ENCODE measurements around the gene VMP1. TPM values are rescaled to one million over a fixed set of nuclear protein-coding genes. Genes with fewer than 3 reads are reported as not detected.
A peak's percentile ranks its signal among the peaks of the same experiment; 100 is the strongest.
"Not testable (repeated sequence)": the region's sequence is repeated elsewhere in the genome, so short reads cannot be mapped to it uniquely, and the experiment has no call there.

The VMP1 gene
- total RNA-seq, 1 experiment from 2014 or later = 306 TPM

- in situ Hi-C loops (cut with HindIII; ENCODE audit: low sequenced_read_pairs); DNase-seq (ENCODE audit: low spot score): not testable (repeated sequence)
Measured at GRCh38 chr17:59828819-59829216, 121.4 kb downstream of the VMP1 start.

DNA sequence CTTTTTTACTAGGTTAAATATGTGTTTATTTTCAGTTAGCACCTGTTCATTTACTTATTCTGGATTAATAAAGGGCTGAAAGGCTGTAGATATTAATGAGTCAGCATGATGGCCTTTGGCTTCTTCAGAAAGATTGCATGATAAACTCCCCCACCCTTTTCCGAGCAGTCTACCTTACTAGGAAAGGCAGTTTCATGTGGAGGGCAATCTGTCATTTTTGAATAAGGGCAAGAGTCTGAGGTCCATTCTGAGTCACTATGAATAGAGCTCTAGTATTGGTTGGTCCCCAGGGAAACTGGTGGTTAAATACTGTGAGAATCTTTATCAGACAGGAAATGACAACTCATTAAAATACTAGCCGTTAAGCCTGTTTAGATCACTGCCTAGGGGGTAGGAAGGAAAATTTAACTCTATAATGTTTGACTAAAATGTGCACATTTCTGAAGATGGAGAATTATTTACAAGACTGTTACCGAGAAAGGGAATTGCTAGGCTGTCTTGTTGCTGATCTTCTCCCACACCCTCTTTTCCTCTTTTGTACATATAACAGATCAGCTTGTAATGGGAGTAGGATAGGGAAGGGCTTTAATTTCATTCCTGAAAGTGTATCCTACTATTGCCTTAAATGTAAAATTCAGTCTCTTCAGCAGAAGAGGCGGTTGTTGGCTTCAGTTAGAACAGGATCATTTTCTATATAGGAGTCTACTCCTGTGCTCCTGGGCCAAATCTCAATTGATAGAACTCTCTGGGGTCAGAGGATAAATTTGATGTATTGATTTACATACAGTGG lies 122.0 kb downstream of the VMP1 start:
- DNase-seq (ENCODE audit: low spot score) = peak; percentile 74
- in situ Hi-C loops (cut with HindIII; ENCODE audit: low sequenced_read_pairs) = no loop called here

DNA sequence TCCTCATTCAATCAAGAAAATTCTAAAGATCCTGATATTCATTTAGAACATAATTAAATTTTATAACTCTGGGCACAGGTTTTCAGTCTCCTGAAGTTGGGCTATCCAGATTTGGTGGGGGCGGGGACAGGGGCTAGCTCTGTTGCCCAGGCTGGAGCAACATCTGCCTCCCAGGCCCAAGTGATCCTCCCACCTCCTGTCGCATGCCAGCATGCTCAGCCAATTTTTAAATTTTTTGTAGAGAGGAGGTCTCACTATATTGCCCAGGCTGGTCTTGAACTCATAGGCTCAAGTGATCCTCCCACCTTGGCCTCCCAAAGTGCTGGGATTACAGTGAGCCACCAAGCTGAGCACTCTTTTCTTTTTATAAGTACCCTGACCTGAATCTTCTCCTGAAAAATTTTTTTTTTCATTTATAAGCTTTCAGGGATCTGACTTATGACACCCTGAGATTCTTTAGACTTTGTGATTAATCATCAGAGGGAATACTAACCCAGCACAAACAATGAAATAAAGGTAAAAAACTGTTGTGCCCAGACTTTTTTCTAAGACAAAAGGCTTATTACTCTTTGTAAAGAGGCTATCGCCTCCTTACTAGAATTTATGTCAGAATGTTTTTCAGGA lies 122.7 kb downstream of the VMP1 start:
- no peak for DNase-seq (ENCODE audit: low spot score)
- in situ Hi-C loops (cut with HindIII; ENCODE audit: low sequenced_read_pairs) = no loop called here

GRCh38 chr17:59830846-59831486 lies 123.5 kb downstream of the VMP1 start:
- in situ Hi-C loops (cut with HindIII; ENCODE audit: low sequenced_read_pairs) = no loop called here
- DNase-seq (ENCODE audit: low spot score) = no peak

GRCh38 chr17:59832883-59833379 lies 125.5 kb downstream of the VMP1 start:
- in situ Hi-C loops (cut with HindIII; ENCODE audit: low sequenced_read_pairs) = no loop called here
- DNase-seq (ENCODE audit: low spot score) = peak; percentile 68

DNA sequence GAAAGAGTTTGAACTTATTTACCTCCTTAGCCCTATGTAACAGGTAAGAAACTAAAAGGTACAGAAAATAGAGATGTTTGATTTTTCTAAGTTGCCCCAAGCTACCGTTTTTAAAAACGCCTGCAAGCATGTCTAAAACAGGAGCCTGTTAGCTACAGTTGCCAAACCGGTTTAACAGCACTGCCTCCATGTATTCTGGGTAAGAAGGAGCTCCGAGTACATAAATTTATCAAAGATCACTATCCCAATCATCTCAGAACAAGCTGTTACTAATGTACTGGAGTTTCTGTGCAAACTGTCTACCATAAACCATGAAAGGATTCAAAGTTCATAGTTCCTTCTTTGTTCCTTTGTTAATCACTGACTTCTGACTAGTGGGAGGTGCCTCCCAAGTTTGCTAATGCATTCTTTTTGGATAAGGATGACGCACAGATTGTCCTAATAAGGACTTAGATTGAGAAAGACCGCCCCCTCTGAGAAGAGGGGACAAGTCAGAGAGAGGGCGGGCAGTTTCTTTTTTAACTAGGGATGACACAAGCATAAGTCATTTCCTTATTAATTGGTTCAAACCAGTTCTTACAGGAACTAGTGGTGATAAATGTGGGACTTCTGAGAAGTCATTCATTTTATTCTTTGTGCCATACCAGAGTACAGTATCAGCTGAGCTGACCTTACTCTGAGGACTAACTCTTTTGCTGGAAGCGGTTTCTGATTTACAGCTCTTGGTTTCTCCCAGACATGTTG lies 130.0 kb downstream of the VMP1 start:
- DNase-seq (ENCODE audit: low spot score) = peak; percentile 80
- in situ Hi-C loops (cut with HindIII; ENCODE audit: low sequenced_read_pairs) = no loop called here

DNA sequence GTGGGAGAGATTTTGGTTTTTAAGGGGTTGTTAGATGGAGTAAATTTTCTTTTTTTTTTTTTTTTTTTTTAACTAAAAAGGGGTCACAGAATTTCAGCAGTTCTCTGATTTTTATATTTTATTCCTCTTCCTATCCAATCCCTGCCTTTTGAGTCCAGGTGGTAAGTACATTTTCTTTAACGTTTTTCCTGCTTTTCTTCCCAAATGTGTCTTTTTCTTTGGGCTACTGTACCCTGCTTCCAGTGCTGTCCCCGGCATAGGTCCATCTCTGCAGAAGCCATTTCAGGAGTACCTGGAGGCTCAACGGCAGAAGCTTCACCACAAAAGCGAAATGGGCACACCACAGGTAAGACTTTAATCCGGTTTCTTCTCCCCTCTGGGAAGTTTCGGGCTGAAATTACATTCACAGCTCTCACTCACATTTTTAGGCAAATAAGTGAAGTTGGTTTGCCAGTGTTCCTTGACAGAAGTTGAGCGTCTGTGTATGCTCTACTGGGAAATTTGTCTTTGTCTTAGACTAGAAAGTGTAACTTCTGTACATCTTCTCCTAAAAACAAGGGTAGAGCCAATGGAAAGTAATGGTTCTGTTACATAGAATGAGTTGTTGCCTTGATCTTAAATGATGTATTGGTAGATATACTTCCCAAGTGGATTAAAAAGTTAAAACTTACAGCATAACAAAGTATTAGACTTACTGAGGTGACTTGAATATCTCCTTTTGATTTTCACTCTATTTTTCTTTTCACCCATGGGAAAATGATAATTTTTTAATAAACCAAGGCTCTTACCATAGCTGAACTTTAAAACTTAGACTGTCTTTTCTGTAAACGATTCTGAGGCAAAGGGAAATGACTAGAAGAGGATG lies 130.8 kb downstream of the VMP1 start:
- DNase-seq (ENCODE audit: low spot score) = no peak
- in situ Hi-C loops (cut with HindIII; ENCODE audit: low sequenced_read_pairs) = no loop called here

DNA sequence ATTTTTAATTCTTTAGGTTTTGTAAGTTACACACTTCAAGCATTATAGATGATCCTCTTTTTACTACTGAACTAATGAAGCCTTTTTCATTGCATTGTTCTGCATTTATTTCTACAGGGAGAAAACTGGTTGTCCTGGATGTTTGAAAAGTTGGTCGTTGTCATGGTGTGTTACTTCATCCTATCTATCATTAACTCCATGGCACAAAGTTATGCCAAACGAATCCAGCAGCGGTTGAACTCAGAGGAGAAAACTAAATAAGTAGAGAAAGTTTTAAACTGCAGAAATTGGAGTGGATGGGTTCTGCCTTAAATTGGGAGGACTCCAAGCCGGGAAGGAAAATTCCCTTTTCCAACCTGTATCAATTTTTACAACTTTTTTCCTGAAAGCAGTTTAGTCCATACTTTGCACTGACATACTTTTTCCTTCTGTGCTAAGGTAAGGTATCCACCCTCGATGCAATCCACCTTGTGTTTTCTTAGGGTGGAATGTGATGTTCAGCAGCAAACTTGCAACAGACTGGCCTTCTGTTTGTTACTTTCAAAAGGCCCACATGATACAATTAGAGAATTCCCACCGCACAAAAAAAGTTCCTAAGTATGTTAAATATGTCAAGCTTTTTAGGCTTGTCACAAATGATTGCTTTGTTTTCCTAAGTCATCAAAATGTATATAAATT lies 132.3 kb downstream of the VMP1 start:
- in situ Hi-C loops (cut with HindIII; ENCODE audit: low sequenced_read_pairs) = loop anchor here (10.0 kb wide), 1 partner anchor 85 kb away; no protein-coding TSS in a partner anchor
- DNase-seq (ENCODE audit: low spot score) = no peak

- in situ Hi-C loops (cut with HindIII; ENCODE audit: low sequenced_read_pairs) = loop anchor here (10.0 kb wide), 1 partner anchor 86 kb away; no protein-coding TSS in a partner anchor
- no peak for DNase-seq (ENCODE audit: low spot score)
Measured at GRCh38 chr17:59840329-59841090, 133.1 kb downstream of the VMP1 start.

DNA sequence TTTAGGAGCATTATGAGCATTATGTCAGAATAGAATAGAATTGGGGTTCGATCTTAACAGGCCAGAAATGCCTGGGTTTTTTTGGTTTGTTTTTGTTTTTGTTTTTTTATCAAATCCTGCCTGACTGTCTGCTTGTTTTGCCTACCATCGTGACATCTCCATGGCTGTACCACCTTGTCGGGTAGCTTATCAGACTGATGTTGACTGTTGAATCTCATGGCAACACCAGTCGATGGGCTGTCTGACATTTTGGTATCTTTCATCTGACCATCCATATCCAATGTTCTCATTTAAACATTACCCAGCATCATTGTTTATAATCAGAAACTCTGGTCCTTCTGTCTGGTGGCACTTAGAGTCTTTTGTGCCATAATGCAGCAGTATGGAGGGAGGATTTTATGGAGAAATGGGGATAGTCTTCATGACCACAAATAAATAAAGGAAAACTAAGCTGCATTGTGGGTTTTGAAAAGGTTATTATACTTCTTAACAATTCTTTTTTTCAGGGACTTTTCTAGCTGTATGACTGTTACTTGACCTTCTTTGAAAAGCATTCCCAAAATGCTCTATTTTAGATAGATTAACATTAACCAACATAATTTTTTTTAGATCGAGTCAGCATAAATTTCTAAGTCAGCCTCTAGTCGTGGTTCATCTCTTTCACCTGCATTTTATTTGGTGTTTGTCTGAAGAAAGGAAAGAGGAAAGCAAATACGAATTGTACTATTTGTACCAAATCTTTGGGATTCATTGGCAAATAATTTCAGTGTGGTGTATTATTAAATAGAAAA lies 133.8 kb downstream of the VMP1 start:
- in situ Hi-C loops (cut with HindIII; ENCODE audit: low sequenced_read_pairs) = loop anchor here (10.0 kb wide), 1 partner anchor 86 kb away; no protein-coding TSS in a partner anchor
- not testable (repeated sequence) for DNase-seq (ENCODE audit: low spot score)

GRCh38 chr17:59841882-59842263 lies 134.4 kb downstream of the VMP1 start:
- DNase-seq (ENCODE audit: low spot score) = not testable (repeated sequence)
- in situ Hi-C loops (cut with HindIII; ENCODE audit: low sequenced_read_pairs) = loop anchor here (10.0 kb wide), 1 partner anchor 87 kb away; no protein-coding TSS in a partner anchor

- DNase-seq (ENCODE audit: low spot score) = peak; percentile 61
Measured at GRCh38 chr17:59842901-59843652, 135.6 kb downstream of the VMP1 start.

DNA sequence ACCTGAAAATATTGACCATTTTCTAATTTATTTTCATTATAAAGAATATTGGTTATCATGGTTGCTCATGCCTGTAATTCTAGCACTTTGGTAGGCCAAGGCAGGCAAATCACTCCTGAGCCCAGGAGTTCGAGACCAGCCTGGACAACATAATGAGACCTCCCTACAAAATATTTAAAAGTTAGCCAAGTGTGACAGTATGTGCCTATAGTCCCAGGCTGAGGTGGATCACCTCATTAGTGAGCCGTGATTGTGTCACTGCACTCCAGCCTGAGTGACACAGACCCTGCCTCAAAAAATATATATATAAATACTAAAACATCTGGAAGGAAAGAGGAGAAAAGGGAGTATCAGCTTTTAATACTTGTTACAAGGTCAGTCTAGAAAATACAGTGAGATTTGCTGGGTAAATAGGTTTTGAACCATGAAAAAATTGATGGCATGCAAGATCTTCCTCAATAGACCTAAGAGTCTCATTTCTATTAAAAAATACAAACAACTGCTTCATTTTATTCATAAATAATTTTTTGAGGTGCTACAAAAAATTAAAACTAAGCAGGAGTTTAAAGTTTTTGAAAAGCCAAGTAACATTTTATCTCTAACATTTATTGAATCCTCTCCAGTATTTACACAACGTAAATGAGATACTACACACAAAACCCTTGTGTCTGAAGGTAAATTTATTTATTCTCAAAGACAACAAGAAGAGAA lies 137.6 kb downstream of the VMP1 start:
- in situ Hi-C loops (cut with HindIII; ENCODE audit: low sequenced_read_pairs) = loop anchor here (10.0 kb wide), 1 partner anchor 90 kb away; no protein-coding TSS in a partner anchor
- no peak for DNase-seq (ENCODE audit: low spot score)

More at GRCh38 chr17:59842901-59843652, 135.6 kb downstream of the VMP1 start:
- in situ Hi-C loops (cut with HindIII; ENCODE audit: low sequenced_read_pairs) = loop anchor here (10.0 kb wide), 1 partner anchor 88 kb away; no protein-coding TSS in a partner anchor

GRCh38 chr17:59845595-59846393 lies 138.3 kb downstream of the VMP1 start:
- DNase-seq (ENCODE audit: low spot score) = peak; percentile 41
- in situ Hi-C loops (cut with HindIII; ENCODE audit: low sequenced_read_pairs) = loop anchor here (10.0 kb wide), 1 partner anchor 91 kb away; no protein-coding TSS in a partner anchor

All from G401 (cell line).